SK-N-MC (cell line): ENCODE measurements around the gene ZNF423.

Source experiments
- EZH2 ChIP-seq: fragments of 200-600 bp; sonication (generic); IDR thresholded peaks from one replicate; pipeline ENCODE4 v1.6.1; 2017; ENCODE audit warnings: antibody characterized with exemption
- POLR2AphosphoS5 ChIP-seq: IDR thresholded peaks from 2 replicates; pipeline ENCODE4 v1.6.1; 2012; ENCODE audit warnings: mild to moderate bottlenecking, low read depth, low read length, borderline replicate concordance

GRCh38 chr16:49523435-49524159 is 332.3 kb downstream of the ZNF423 start:
- TF ChIP-seq EZH2 (no peak), POLR2AphosphoS5 (no peak)
